Omental fat pad (tissue), 4 donors: Measurements from ENCODE around the gene MED10. TPM values are rescaled to one million over a fixed set of nuclear protein-coding genes. Genes with fewer than 3 reads are reported as not detected.

Source experiments
- ATAC-seq: fragments of 150-250 bp; one replicate; pipeline ENCODE4 v1.9.1; 2016; ENCODE audit warnings: mild to moderate bottlenecking, moderate library complexity; ENCODE audit not compliant: low FRiP score
- DNase-seq: peaks from one replicate; pipeline ENCODE4 v3.0.0-alpha.2; 2019; ENCODE audit warnings: low spot score
- total RNA-seq, 4 donors: library from RNA; depleted of rRNA; stranded (reverse); fragments of >200 nt; gene quantifications; one replicate each; pipeline ENCODE4 v1.1.0, GENCODE V29; 2016
- TF ChIP-seq, protein P1 (sequence below), 3 donors: fragments of 450-650 bp; IDR thresholded peaks; one replicate each; pipeline ENCODE4 v1.5.1; 2016 to 2017; ENCODE audit warnings: antibody characterized with exemption in 3 of 3, mild to moderate bottlenecking in 3 of 3, moderate library complexity in 2 of 3

MED10 gene
- total RNA-seq, 4 donors from 2014 or later: 22.8 to 36.1 (median 27.8) TPM

GRCh38 chr5:6348476-6349000, 29.8 kb downstream of the MED10 start:
- ATAC-seq (no peak), DNase-seq (no peak)
- TF ChIP-seq, protein P1, sequence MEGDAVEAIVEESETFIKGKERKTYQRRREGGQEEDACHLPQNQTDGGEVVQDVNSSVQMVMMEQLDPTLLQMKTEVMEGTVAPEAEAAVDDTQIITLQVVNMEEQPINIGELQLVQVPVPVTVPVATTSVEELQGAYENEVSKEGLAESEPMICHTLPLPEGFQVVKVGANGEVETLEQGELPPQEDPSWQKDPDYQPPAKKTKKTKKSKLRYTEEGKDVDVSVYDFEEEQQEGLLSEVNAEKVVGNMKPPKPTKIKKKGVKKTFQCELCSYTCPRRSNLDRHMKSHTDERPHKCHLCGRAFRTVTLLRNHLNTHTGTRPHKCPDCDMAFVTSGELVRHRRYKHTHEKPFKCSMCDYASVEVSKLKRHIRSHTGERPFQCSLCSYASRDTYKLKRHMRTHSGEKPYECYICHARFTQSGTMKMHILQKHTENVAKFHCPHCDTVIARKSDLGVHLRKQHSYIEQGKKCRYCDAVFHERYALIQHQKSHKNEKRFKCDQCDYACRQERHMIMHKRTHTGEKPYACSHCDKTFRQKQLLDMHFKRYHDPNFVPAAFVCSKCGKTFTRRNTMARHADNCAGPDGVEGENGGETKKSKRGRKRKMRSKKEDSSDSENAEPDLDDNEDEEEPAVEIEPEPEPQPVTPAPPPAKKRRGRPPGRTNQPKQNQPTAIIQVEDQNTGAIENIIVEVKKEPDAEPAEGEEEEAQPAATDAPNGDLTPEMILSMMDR (IDR thresholded peaks at IDR 0.05): no peak

DNA sequence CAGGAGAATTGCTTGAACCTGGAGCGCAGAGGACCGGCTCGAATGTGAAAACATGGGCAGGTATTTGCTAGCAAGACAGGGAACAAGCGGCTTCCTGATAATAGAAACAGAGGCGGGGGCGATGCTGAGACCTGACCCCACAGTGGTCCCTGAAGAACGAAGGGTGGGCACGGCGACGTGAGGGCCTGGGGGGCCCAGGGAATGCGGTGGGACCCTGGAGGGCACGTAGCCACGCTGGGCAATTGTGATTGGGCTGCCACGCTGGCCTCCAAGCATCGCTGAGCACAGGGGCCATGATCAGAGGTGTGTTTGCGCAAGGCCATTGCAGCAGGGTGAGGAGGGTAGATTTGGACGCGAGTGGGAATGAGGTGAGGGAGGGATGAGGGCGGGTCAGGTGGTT, 30.7 kb downstream of the MED10 start:
- no peak for DNase-seq
- ATAC-seq: no peak
- TF ChIP-seq, protein P1 (IDR thresholded peaks at IDR 0.05): no peak

GRCh38 chr5:6347165-6347564, 31.2 kb downstream of the MED10 start:
- ATAC-seq (no peak), DNase-seq (no peak)
- TF ChIP-seq, protein P1 (IDR thresholded peaks at IDR 0.05): no peak

GRCh38 chr5:6344593-6344989, 33.8 kb downstream of the MED10 start:
- no peak for ATAC-seq
- TF ChIP-seq, protein P1 (IDR thresholded peaks at IDR 0.05): no peak
- no peak for DNase-seq

GRCh38 chr5:6343951-6344592, 34.3 kb downstream of the MED10 start:
- TF ChIP-seq, protein P1 (IDR thresholded peaks at IDR 0.05): no peak
- DNase-seq (no peak), ATAC-seq (no peak)

- DNase-seq: no peak
- no peak for ATAC-seq
- TF ChIP-seq, protein P1 (IDR thresholded peaks at IDR 0.05): no peak
These were observed 35.5 kb downstream of the MED10 start for GRCh38 chr5:6342689-6343315.

GRCh38 chr5:6340100-6340499, 38.2 kb downstream of the MED10 start:
- ATAC-seq: no peak
- TF ChIP-seq, protein P1 (IDR thresholded peaks at IDR 0.05): no peak
- DNase-seq: no peak
